Mucosa of descending colon (tissue), 3 donors: Measurements from ENCODE around the gene MUC4. TPM values are rescaled to one million over a fixed set of nuclear protein-coding genes. Genes with fewer than 3 reads are reported as not detected.

Source experiments
- ATAC-seq: fragments of 200-7000 bp; cut with Tn5 transposase; one replicate; pipeline ENCODE4 v1.9.1; 2020; ENCODE audit warnings: mild to moderate bottlenecking, moderate library complexity
- DNase-seq, 3 donors: peaks; one replicate each; pipeline ENCODE4 v3.0.0-alpha.2; 2020
- H3K36me3 ChIP-seq: fragments of 200-600 bp; one replicate; pipeline ENCODE4 v1.8.0; 2021; ENCODE audit warnings: low read depth, mild to moderate bottlenecking
- H3K4me1 ChIP-seq: fragments of 200-600 bp; one replicate; pipeline ENCODE4 v1.8.0; 2021; ENCODE audit warnings: low read depth, mild to moderate bottlenecking
- H3K4me3 ChIP-seq: fragments of 200-600 bp; one replicate; pipeline ENCODE4 v1.8.0; 2021; ENCODE audit warnings: mild to moderate bottlenecking
- H3K9me3 ChIP-seq: fragments of 200-600 bp; one replicate; pipeline ENCODE4 v1.8.0; 2021; ENCODE audit warnings: mild to moderate bottlenecking
- CTCF ChIP-seq: fragments of 200-600 bp; IDR thresholded peaks from one replicate; pipeline ENCODE4 v1.8.0; 2022; ENCODE audit warnings: antibody characterized with exemption, mild to moderate bottlenecking
- intact Hi-C, 2 donors: fragments of 100-400 bp; cut with DNase I in 1 of 2; cut with micrococcal nuclease in 1 of 2; formaldehyde crosslinking; loops; one replicate each; pipeline versions ENCODE4 v1.11.0 to v1.11.1; 2022; cut with DNase I, micrococcal nuclease
- total RNA-seq, 3 donors: library from RNA; stranded (reverse); fragmentation: NEBNext Ultra II Directional in 2 of 3; extraction: Animal tissue kit (Norgen Biotek cat#: 25700) in 2 of 3; gene quantifications; one replicate each; pipeline versions ENCODE4 v1.2.1 to v1.2.4, GENCODE V29; 2021 to 2023
- donor health status: DM: no; HTN: no; CAD: no; lungs with moderate emphysema.
- donor health status: DM: no; HTN: no; CAD: no.
- donor health status: DM: no; HTN: yes; CAD: no.

Gene MUC4
- total RNA-seq, 3 donors from 2014 or later = 170 to 415 (median 318) TPM

- intact Hi-C loops = no loop called here
- Histone ChIP-seq H3K36me3 (no peaks in the 10 kb centered on the region), H3K4me3 (no peak overlapping the region), H3K9me3 (no peaks in the 10 kb centered on the region), H3K4me1 (no peaks in the 10 kb centered on the region)
- TF ChIP-seq CTCF = no peak
- DNase-seq (peak in 1 of 3 donors; percentile 17), ATAC-seq (no peak)
Observed at GRCh38 chr3:195761123-195761566, 50.6 kb downstream of the MUC4 start.

- no peak overlapping the region for H3K4me3 ChIP-seq
- no peaks in the 10 kb centered on the region for H3K36me3 ChIP-seq
- intact Hi-C loops = no loop called here
- peak in 1 of 3 donors; percentile 15 for DNase-seq
- no peaks in the 10 kb centered on the region for H3K9me3 ChIP-seq
- no peak for TF ChIP-seq CTCF
- ATAC-seq = no peak
- H3K4me1 ChIP-seq = no peaks in the 10 kb centered on the region
Observed at GRCh38 chr3:195760345-195761122, 51.2 kb downstream of the MUC4 start.

DNA sequence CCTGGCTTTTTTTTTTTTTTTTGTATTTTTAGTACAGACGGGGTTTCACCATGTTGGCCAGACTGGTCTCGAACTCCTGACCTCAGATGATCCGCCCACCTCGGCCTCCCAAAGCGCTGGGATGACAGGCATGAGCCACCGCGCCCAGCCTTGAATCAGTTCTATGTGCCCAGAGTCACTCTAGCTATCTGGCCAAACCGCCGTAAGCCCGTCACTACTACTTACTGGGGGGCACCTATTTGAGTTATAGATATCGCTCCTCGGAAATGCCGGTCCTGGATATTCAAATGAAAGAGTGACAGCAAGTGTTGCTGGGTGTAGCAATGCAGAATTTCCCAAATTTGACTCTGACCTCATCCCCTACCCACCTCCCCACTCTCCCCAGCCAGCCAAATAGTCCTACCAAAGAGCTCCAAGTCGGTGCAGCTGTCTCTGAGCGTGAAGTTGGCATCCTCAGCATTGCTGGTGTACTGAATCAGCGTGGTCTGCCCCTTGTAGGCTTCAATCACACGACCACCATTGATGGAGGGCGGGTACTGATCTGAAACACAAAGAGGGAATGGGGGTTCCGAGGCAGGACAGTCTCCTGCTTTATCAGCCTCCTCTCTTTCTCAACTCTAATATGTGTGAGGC, 52.9 kb downstream of the MUC4 start:
- TF ChIP-seq CTCF = no peak
- no peaks in the 10 kb centered on the region for H3K9me3 ChIP-seq
- DNase-seq = peak in 1 of 3 donors; percentile 13
- no peaks in the 10 kb centered on the region for H3K4me1 ChIP-seq
- peaks cover 6% of the 10 kb centered on the region for H3K36me3 ChIP-seq
- ATAC-seq = no peak
- no peak overlapping the region for H3K4me3 ChIP-seq
- intact Hi-C loops = no loop called here

DNA sequence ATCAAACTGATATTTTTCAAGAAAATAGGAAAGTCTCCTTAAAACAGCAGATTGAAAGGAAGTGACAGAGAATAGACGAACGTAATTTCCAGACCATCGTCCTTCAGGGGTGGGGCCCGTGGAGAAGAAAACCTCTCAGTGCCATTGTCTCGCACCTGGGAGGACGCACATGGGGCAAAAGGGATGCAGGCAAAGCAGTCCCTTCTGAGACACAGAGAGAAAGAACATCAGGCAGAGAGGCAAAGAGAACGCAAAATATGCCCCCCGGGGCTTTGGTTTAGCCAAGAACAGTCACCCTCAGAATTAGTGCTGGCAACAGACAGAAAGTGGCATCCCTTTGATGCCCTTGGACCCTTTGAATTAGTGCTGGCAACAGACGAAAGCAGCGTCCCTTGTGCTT, 53.9 kb downstream of the MUC4 start:
- ATAC-seq (no peak), DNase-seq (peak in 1 of 3 donors; percentile 18)
- no peaks in the 10 kb centered on the region for H3K4me1 ChIP-seq
- TF ChIP-seq CTCF = no peak
- intact Hi-C loops = no loop called here
- H3K36me3 ChIP-seq = peaks cover 6% of the 10 kb centered on the region
- no peaks in the 10 kb centered on the region for H3K9me3 ChIP-seq
- H3K4me3 ChIP-seq = no peak overlapping the region

DNA sequence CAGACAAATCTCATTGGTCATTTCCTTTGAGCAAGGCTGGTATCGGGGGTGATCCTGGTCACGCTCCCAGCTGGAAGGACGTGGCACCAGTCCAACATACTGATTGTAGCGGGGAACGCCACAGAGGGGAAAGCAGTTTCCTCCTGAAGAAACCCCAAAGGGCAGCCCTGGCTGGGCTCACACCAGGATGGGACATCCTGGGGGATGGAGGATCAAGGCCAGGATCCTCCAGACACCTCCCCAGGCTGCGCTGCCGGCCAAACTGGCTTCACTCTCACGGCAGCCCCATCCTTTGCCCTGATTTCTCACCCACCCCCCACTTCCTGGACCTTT, 54.3 kb downstream of the MUC4 start:
- peak in 1 of 3 donors; percentile 17 for DNase-seq
- intact Hi-C loops = no loop called here

More for the DNA sequence above, 54.3 kb downstream of the MUC4 start:
- peaks cover 6% of the 10 kb centered on the region for H3K36me3 ChIP-seq
- no peaks in the 10 kb centered on the region for H3K9me3 ChIP-seq
- ATAC-seq = no peak
- no peak for TF ChIP-seq CTCF
- no peaks in the 10 kb centered on the region for H3K4me1 ChIP-seq
- H3K4me3 ChIP-seq = no peak overlapping the region
